Activated CD4-positive, alpha-beta T cell treated with anti-CD3 and anti-CD28 coated beads, Interleukin-2, amount 50 U/mL, for 24 hours (primary cell): ENCODE results near the gene NOP53.
"Not testable (repeated sequence)": the region's sequence is repeated elsewhere in the genome, so short reads cannot be mapped to it uniquely, and the experiment has no call there.

Source experiments
- DNase-seq, 2 donors: peaks; one replicate each; pipeline ENCODE4 v3.0.0-alpha.2; 2020; ENCODE audit warnings: low read depth in 1 of 2, low spot score in 1 of 2

The NOP53 gene

DNA sequence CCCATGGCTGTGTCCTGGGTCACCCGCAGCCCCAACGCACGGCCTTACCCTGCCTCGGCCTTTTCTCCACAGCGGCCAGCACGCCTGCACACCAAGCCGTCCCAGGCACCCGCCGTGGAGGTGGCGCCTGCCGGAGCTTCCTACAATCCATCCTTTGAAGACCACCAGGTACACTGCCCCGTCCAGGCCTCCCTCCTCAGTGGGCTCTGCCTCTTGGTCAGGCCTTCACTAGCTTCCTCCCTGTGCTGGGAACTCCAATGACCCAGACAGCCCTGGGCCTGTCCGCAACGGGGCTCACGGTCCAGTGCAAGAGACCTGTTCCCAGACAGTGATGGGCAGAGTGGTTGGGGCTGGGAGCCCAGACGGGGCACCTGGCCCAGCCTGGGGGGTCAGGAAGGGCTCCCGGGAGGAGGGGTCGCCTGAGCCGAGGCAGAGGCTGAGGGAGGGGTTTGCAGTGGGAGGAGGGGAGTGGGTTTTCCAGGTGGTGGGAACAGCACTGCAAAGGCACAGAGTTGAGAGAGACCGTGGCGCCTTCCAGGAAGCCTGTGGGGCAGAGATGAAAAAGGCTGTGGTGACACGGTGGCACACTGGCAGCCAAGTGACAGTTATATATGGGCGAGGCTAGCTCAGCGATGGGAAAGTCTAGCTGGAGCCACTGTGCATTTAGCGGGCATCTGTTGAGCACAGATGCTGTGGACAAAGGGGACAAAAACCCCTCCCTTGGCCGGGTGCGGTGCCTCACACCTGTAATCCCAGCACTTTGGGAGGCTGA, 7.3 kb downstream of the NOP53 start:
- no peak for DNase-seq

DNA sequence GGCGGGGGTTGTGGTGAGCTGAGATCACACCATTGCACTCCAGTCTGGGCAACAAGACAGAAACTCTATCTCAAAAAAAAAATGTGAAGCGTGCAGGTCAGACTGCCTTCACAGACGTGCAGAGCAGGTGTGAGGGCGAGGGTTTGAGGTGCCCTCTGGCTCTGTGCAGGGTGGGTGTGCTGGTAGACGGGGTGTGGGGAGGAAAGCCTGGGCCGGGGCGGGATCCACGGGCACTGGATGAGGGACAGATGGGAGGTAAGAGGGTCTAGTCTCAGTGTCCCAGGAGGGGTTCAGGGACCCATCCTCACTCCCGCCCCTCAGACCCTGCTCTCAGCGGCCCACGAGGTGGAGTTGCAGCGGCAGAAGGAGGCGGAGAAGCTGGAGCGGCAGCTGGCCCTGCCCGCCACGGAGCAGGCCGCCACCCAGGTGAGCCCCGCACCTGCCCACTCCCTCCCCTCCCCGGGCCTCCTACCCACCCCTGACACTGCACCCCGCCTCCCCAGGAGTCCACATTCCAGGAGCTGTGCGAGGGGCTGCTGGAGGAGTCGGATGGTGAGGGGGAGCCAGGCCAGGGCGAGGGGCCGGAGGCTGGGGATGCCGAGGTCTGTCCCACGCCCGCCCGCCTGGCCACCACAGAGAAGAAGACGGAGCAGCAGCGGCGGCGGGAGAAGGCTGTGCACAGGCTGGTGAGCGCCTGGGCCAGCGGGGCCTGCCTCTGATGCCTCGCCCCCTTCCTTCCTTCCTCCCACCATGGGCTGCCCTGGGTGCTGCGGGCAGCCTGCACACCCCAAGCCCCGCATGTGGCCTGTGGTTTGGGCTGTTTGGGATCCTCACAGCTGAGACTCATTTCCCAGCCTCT, 9.1 kb downstream of the NOP53 start:
- no peak for DNase-seq

DNA sequence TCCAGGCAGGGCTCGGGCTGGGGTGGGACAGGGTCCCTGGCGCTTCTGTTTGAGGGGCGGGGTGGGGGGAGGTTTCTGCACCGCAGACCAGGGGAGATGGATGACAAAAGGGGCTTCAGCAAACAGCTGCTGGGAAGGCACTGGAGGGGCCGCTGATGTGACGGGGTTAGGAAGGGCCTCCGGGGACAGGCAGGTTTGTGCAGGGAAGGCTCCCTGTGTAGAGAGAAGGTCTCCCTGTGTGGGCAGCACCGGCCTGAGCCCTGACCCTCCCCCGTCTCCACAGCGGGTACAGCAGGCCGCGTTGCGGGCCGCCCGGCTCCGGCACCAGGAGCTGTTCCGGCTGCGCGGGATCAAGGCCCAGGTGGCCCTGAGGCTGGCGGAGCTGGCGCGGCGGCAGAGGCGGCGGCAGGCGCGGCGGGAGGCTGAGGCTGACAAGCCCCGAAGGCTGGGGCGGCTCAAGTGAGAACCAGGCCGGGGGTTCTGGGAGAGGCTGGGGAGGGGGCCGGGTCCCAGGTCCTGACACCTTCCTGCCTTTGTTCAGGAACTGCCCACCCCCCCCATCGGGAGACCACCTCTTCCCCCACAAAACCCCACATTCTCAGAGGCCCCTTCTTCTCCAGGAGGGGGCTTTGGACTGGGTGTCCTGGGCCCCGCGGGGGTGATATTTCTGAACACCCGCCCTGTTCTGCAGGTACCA, 9.9 kb downstream of the NOP53 start:
- no peak for DNase-seq

DNA sequence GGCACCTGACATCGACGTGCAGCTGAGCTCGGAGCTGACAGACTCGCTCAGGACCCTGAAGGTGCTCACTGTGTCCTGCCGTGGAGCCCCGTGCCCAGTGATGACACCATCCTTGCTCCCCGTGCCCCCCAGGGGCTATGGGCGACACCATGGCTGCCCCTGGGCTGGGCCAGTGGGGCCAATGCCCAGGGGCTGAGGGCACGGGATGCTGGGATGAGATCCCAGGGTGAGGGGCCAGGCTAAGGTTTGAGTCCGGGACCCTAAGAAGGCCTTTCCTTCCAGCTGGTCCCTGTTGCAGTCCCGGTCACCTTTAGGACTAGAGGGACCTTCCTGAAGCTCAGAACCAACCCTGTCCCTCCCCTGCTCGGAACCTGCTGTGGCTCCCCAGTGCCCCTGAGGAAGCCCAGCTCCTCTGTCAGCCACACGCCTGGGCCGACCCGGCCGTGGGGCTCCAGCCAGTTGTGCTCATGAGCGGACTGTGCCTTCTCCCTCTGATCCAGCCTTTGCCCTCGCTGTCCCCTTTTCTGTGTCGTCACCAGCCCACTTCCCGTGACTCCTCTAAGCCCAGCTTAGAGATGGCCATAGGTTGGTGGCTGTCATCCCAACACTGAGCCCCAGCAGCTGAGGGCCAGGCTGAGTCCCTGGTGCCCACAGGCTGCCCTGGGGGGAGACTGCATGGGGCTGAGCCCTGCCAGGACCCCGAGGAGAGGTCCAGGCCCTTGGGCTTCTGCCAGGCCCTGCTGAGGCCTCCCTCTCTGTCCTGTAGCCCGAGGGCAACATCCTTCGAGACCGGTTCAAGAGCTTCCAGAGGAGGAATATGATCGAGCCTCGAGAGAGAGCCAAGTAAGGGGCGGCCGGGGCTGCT, 10.6 kb downstream of the NOP53 start:
- no peak for DNase-seq

DNA sequence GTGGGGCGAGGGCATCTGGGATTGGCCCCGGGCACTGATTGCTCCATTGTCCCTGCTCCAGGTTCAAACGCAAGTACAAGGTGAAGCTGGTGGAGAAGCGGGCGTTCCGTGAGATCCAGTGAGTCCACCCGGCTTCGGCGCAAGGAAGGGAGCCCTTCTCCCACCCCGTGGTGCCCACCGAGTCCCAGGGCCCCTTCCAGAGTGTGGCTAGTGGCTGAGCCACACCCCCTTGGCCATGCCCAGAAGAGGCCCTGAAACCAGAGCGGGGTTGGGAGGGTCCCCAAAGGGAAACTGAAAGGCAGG, 11.2 kb downstream of the NOP53 start:
- no peak for DNase-seq

DNA sequence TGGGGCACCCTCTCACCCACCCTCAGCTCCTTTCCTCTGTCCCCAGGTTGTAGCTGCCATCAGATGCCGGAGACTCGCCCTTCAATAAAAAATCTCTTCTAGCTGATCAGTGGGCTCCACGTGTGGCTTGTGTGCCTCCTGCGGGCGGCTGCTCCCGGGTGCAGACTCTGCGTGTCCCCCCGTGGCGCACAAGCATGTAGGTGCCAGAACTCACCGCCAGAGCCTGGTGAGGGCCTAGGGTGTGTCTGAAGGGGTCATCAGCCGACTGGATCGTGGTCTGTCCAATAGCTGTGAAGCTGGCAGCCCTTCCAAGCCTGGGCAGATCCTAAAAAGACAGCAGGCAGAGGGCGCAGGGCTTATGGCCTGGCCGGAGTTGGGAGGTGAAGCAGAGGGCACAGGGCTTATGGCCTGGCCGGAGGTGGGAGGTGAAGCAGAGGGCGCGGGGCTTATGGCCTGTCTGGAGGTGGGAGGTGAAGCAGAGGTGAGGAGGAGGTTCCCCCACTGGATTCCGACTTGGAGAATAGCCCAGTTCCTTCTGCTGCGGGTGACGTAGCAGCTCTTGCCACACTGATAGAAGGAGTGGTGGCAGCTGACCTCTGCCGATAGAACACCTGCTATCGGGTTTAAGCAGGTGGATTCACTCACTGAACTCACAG, 11.7 kb downstream of the NOP53 start:
- no peak for DNase-seq

DNA sequence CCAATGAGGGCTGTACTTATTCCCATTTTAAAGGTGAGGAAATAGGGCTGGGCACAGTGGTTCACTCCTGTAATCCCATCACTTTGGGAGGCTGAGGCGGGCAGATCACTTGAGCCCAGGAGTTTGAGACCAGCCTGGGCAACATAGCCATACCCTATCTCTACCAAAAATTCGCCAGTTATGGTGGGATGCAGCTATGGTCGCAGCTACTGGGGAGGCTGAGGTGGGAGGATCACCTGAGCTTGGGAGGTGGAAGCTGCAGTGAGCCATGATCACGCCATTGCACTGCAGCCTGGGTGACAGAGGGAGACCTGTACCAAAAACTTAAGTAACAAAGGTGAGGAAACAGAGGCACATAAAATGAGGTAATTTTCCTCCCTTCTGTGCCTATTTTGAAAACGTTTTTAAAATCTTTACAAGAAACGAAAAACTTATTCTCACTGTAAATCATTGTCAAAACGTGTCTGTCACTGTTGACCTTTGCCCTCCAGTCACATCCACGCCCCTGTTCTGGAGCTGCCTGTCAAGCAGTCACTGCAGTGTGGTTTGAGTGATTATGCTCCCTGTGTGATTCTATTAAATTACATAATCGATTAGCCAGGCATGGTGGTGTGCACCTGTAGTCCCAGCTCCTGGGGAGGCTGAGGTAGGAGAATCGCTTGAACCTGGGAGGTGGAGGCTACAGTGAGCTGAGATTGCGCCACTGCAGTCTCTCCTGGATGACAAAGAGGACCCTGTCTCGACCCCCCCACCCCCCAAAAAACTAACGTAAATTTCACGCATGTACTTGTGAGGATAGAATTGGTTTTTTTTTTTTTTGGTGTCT, 12.5 kb downstream of the NOP53 start:
- no peak for DNase-seq

DNA sequence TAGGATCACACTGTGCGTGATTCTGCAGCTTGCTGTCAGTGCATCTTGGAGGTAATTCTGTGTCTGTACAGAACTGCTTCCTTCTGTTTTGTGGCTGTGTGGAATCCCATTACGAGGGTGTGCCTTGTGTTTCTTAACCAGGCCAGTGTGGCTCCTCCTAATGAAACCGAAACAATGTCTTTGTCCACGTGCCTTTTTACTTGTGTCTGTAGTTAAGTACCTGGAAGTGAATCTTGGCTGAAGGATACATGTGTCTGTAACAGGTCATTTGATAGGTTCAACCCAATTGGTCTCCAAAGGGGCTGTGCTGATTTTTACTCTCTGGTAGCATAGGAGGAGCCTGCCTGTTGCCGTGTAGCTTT, 13.1 kb downstream of the NOP53 start:
- DNase-seq: no peak

DNA sequence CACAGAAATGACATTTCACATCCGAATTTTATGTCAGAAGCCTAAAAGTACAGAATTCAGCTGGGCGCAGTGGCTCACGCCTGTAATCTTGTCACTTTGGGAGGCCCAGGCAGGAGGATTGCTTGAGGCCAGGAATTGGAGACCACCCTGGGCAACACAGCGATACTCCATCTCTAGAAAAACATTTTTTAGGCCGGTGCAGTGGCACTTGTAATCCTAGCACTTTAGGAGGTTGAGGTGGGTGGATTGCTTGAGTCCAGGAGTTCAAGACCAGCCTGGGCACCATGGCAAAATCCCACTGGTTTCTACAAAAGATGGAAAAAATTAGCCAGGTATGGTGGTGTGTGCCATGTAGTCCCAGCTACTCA, 15.3 kb downstream of the NOP53 start:
- DNase-seq: no peak

DNA sequence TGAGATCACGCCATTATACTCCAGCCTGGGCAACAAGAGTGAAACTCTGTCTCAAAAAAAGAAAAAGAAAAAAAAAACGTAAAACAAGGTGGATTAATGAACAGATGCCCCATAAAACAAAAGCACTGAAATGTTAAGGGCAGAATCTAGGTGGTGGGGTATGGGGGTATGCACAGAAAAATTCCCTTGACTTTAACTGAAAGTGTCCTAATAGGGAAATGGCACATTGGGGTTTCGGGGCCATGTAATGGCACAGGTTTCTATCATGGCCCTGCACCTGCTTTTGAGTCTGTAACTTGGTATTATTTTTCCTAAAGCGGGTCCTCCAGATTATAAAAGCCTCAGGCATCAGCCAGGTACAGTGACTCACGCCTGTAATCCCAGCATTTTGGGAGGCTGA, 16.2 kb downstream of the NOP53 start:
- DNase-seq: no peak

DNA sequence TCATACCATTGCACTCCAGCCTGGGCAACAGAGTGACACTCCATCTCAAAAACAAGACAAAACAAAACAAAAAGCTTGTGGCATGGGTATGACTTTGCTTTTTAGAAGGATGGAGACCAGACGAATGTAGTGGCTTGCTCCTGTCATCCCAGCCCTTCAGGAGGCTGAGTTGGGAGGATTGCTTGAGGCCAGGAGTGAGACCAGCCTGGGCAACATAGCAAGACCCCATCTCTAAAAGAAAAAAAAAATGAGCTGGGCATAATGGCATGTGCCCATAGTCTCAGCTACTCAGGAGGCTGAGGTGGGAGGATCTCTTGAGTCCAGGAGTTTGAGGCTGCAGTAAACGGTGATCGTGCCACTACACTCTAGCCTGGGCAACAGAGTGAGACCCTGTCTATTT, 16.8 kb downstream of the NOP53 start:
- no peak for DNase-seq

DNA sequence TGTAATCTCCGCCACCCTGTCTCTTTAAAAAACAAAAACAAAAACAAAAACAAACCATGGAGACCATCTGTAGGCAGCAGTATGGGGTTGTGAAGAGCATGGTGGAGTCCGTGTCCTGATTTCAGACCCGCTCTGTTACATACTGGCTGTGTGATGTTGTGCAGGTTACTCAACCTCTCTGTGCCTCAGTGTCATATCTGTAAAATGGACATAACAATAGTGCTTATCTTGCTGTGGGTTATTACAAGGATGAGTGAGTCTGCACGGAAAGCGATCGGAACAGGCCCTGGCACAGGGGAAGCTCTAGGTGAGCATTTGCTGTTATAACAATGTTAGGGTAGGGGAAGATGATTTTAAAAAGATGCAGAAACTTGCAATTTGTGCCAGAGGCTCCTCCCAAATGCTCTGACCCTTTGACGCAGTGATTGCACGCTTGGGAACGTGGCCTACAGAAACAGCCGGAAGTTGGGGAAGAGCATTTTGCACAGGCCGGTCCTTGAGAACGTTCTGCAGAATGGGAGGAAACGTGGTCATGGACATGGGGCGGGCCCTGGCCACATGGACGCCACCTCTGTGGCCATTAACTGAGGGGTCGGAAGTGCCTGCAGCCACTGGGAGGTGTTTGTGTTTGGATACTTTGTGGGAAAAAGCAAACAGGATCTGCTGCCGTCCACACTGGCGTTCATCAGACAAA, 17.4 kb downstream of the NOP53 start:
- no peak for DNase-seq

DNA sequence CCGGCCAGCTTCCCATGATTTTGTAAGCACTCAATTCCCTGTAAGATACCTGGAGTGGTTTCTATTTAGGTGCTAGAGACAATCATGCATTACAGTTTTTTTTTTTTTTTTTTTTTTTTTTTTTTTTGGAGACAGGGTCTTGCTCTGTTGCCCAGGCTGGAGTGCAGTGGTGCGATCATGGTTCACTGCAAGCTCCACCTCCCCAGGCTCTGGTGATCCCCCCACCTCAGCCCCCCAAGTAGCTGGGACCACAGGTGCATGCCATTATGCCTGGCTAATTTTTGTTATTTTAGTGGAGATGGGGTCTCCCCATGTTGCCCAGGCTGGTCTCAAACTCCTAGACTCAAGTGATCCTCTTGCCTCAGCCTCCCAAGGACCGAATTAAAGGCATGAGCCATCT, 19.4 kb downstream of the NOP53 start:
- not testable (repeated sequence) for DNase-seq

DNA sequence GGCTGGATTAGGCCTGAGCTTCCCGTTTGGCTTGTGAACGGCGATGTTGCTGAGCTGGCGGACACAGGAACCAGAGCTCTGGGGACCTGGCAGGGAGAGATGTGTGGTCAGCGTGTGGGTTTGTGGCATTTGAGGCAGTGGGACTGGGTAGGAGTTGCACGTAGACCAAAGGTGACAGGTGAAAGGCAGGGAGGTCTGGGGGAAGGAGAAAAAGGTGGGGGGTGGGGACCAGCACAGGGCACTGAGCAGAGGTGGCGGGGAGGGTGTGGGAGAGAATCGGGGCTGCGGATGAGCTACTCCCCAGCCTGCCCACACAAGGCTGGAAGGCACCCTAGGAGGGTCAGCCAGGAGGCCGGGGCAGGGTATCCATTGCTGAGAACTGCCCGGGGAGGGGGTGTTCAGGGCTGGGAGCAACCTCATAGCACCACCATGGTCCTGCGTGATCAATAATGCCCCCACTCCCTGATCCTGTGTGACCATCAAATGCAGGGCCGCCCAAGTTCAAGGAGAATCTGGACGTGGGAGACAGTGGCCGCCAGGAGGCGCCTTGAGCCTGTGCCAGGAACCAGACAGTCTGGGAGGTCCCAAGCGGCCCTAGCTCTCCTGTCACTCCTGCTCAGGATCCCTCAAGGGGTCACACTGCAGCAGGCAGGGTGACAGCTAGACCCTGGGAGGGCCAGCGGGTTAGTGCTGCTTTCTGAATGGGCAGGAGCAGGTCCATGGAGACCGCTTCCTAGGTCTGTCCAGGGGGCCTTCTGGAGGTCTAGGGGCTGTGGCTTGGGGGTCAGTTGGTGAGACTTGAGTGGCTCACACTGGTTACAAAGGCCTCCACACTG, 20.4 kb downstream of the NOP53 start:
- DNase-seq: no peak

DNA sequence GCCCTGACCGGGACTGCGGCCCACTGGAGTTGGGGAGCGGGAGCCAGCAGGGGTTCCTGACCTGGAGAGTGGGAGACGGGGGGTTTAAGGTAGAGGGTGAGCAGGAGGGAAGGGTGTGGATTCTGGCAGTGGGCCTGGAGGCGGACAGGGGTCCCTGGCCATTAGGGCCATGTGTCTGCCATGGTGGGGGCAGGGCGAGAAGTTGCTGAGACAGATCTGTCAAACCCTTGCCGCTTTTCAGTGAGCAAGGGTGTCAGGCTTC, 20.9 kb downstream of the NOP53 start:
- DNase-seq: no peak

DNA sequence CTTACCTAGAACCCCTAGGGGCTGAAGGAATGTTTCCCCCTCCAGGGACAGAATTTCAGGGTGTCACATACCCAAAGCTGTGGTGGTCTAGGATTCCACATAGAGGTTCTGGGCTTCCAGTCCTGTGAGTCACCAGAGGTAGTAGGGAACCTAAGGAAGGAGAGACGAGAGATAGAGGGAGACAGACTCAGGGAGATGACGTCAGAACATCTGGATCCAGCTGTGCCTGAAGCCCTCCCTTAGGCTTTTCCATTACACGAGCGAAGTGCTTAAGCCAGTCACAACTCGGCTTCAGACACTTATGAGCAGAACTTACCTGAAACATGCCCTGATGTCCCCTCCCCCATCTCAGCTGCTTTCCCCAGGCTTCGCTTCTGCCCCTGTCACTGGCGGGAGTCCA, 21.3 kb downstream of the NOP53 start:
- DNase-seq: no peak

DNA sequence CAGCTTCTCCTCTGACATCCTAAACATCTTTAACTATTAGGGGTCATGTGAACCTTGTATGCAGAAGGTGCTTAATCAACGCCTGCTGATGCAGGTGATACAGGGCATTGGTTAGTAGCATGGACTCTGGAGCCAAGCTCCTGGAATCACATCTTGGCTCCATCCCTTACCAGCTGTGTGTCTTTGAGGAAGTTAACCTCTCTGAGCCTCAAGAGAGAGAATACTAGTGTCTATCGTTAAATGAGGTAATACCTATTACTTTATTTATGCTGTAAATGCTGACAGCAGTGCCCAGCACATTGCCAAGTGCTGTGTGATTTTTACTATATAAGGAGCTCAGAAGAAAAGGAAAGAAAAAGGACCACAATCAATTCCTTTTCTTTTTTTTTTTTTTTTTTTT, 22.0 kb downstream of the NOP53 start:
- DNase-seq: no peak

DNA sequence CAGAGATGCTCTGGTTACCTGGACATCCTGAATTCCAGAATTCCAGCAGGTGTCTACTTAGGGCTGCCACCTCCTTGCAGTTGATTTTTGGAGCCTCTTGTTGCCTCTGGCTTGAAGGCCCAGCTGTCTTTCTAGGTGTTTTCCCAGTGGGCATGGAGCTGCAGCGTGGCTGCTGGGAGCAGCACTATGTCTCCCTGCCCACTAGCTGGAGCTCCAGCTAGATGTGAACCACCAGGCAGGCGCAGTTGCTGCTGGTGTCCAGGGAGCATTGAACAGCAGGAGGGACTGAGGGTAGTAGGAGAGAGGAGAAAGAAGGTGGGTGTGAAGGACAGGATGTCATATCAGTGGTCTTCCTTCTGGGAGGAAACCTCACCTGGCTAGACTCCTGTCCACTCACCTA, 23.3 kb downstream of the NOP53 start:
- DNase-seq: no peak

DNA sequence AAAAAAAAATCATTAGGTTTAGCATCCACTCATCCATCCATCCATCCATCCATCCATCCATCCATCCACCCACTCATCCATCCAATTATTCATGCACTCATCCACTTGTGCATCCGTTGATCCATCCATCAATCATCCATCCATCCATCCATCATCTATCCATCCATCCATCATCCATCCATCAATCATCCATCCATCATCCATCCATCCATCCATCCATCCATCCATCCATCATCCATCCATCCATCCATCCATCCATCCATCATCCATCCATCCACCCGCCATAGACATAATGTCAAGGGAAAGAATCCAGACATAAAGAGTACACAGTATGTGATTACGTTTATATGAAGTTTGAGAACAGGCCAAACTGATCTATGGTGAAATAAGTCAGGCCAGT, 24.2 kb downstream of the NOP53 start:
- DNase-seq: no peak
